Mesenchymal stem cell (in vitro differentiated cells and primary cell): ENCODE measurements around the gene MRPL30.

ENCODE experiments used
- DNase-seq: peaks from one replicate; pipeline ENCODE4 v3.0.0-alpha.2; 2013
- H2AFZ ChIP-seq: one replicate; pipeline ENCODE4 v1.6.1; 2013; ENCODE audit warnings: low read depth, mild to moderate bottlenecking, control low read depth, inconsistent platforms, low read length, moderate library complexity
- H2AK5ac ChIP-seq: 2 replicates; pipeline ENCODE4 v1.6.1; 2013; ENCODE audit warnings: low read length, moderate library complexity, mild to moderate bottlenecking, inconsistent platforms; ENCODE audit not compliant: severe bottlenecking
- H2BK120ac ChIP-seq: one replicate; pipeline ENCODE4 v1.6.1; 2013; ENCODE audit warnings: low read depth, mild to moderate bottlenecking, inconsistent platforms, low read length, moderate library complexity
- H2BK12ac ChIP-seq, 2 experiments: one replicate each; pipeline ENCODE4 v1.6.1; 2013; ENCODE audit warnings: inconsistent platforms in 2 of 2, low read length in 2 of 2, mild to moderate bottlenecking in 2 of 2, moderate library complexity in 2 of 2, control low read depth in 1 of 2
- H2BK15ac ChIP-seq: one replicate; pipeline ENCODE4 v1.6.1; 2013; ENCODE audit warnings: mild to moderate bottlenecking, low read depth, inconsistent platforms; ENCODE audit not compliant: poor library complexity, severe bottlenecking
- H2BK5ac ChIP-seq: 2 replicates; pipeline ENCODE4 v1.6.1; 2013; ENCODE audit warnings: low read depth, mild to moderate bottlenecking, low read length, control low read depth, inconsistent platforms; ENCODE audit not compliant: poor library complexity, severe bottlenecking
- H3K14ac ChIP-seq, 2 experiments: one replicate each; pipeline ENCODE4 v1.6.1; 2013; ENCODE audit warnings: inconsistent platforms in 2 of 2, low read length in 2 of 2, control low read depth in 1 of 2, mild to moderate bottlenecking in 1 of 2, moderate library complexity in 1 of 2
- H3K18ac ChIP-seq, 2 experiments: one replicate each; pipeline ENCODE4 v1.6.1; 2013; ENCODE audit warnings: inconsistent platforms in 2 of 2, low read length in 2 of 2, control low read depth in 1 of 2, low read depth in 1 of 2, mild to moderate bottlenecking in 1 of 2
- H3K23ac ChIP-seq, 2 experiments: one replicate each; pipeline ENCODE4 v1.6.1; 2013; ENCODE audit warnings: inconsistent platforms in 2 of 2, low read length in 2 of 2, mild to moderate bottlenecking in 2 of 2, moderate library complexity in 2 of 2, control low read depth in 1 of 2
- H3K27ac ChIP-seq: 2 replicates; pipeline ENCODE4 v1.5.1; 2013; ENCODE audit warnings: mild to moderate bottlenecking, moderate library complexity, low read length, control low read depth, inconsistent platforms; ENCODE audit not compliant: poor library complexity, severe bottlenecking
- H3K27me3 ChIP-seq, 2 experiments: 2 replicates each; pipeline versions ENCODE4 v1.6.1 to v1.7.0; 2013; ENCODE audit warnings: low read length in 2 of 2, mild to moderate bottlenecking in 2 of 2, moderate library complexity in 2 of 2, control low read depth in 1 of 2, inconsistent platforms in 1 of 2; ENCODE audit not compliant: control insufficient read depth in 1 of 2, insufficient read depth in 1 of 2
- H3K36me3 ChIP-seq, 2 experiments: 2 replicates each; pipeline versions ENCODE4 v1.6.1 to v1.7.0; 2013; ENCODE audit warnings: low read length in 2 of 2, control low read depth in 1 of 2, inconsistent platforms in 1 of 2, low read depth in 1 of 2, mild to moderate bottlenecking in 1 of 2; ENCODE audit not compliant: insufficient read depth in 2 of 2, control insufficient read depth in 1 of 2
- H3K4ac ChIP-seq, 2 experiments: one replicate each; pipeline ENCODE4 v1.6.1; 2013; ENCODE audit warnings: inconsistent platforms in 2 of 2, low read length in 2 of 2, mild to moderate bottlenecking in 2 of 2, moderate library complexity in 2 of 2, control low read depth in 1 of 2, low read depth in 1 of 2
- H3K4me1 ChIP-seq: 2 replicates; pipeline ENCODE4 v1.6.1; 2013; ENCODE audit warnings: low read depth, low read length, control low read depth; ENCODE audit not compliant: control insufficient read depth, insufficient read depth
- H3K4me2 ChIP-seq: 2 replicates; pipeline ENCODE4 v1.6.1; 2013; ENCODE audit warnings: low read length, mild to moderate bottlenecking, inconsistent platforms; ENCODE audit not compliant: poor library complexity, severe bottlenecking
- H3K4me3 ChIP-seq, 2 experiments: 2 replicates each; pipeline versions ENCODE4 v1.5.1 to v1.7.0; 2013; ENCODE audit warnings: low read length in 2 of 2, mild to moderate bottlenecking in 2 of 2, control low read depth in 1 of 2, low read depth in 1 of 2; ENCODE audit not compliant: insufficient read depth in 1 of 2
- H3K79me1 ChIP-seq: replicated peaks from 2 replicates; pipeline ENCODE4 v1.6.1; 2013; ENCODE audit warnings: mild to moderate bottlenecking, control low read depth, low read length, inconsistent platforms; ENCODE audit not compliant: poor library complexity, severe bottlenecking
- H3K9ac ChIP-seq: 2 replicates; pipeline ENCODE4 v1.7.0; 2013; ENCODE audit warnings: mild to moderate bottlenecking, low read length, moderate library complexity
- H3K9me3 ChIP-seq: 2 replicates; pipeline ENCODE4 v1.7.0; 2013; ENCODE audit warnings: mild to moderate bottlenecking, low read length; ENCODE audit not compliant: control insufficient read depth
- H4K8ac ChIP-seq: one replicate; pipeline ENCODE4 v1.6.1; 2013; ENCODE audit warnings: inconsistent platforms, mild to moderate bottlenecking, low read length, moderate library complexity
- H4K91ac ChIP-seq: one replicate; pipeline ENCODE4 v1.6.1; 2013; ENCODE audit warnings: mild to moderate bottlenecking, low read length, inconsistent platforms
- WGBS: methylation state at CpG from one replicate; pipeline ENCODE4 v1.1.7; 2013; ENCODE audit warnings: mixed read lengths; 5-methylcytosine and 5-hydroxymethylcytosine counted together

MRPL30 gene

DNA sequence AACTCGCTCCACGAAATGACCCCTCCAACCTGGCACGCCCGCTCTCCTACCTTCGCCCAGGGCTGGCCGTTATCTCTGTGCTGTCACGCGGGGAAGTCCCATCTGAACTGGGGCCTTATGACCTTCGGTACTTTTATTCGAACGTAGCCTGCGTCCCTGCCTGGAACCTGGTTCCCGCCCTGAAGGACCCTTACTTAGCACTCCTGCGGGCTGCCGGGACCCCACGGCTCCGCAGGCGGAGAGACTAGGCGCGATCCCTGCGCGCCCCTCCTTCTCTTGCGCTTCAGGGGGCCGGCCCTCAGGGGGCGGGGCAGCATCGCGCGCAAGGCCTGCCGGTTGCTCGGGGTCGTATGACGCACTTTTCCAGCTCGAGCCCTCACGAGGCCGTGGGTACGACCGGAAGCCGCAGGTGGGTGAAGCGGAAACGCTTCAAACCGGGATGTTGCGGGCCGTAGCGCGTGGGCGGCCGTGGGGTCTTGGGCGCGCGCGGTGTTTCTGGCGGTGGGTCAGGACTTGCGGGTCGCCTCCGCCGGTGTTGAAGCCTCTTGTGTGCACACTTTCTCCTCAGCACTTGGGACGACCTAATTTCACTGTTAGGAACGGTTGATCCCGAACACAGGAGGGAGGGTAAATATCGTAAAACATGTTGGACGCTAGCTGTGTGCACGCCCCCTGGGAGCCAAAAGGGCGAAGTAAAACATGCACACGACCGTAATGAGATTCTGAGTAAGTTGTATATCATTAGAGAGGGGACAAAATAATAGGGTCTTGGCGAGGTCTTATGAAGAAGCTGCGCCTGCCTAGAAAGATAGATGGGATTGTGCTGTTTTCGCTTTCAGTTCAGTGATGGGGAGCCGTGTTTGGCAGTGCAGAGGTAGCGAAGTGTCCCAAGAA, 26.1 kb upstream of the MRPL30 start, which contains the start of the genes LIPT1 and TSGA10:
TSS of gene LIPT1 (plus strand) at position 325 of the 894 bp plus-strand sequence. CDS start 6,991 bp downstream, outside the sequence.
TSS of gene TSGA10 (minus strand) at position 300 of the 894 bp plus-strand sequence. CDS start 45,503 bp downstream, outside the sequence.
- Histone ChIP-seq H3K4me3 (peak within 1 kb of the TSS; percentile 88 to 98), H3K27ac (peak within 1 kb of the TSS; percentile 64), H3K36me3 (peaks cover 0 to 32% of the 10 kb centered on the region in 2 experiments), H2BK5ac (peak within 1 kb of the TSS; percentile 15), H4K91ac (peak within 1 kb of the TSS; percentile 73), H3K4me1 (peaks cover 2% of the 10 kb centered on the region), H3K18ac (peak within 1 kb of the TSS; percentile 80 to 97), H4K8ac (peak within 1 kb of the TSS; percentile 94), H2BK12ac (peak within 1 kb of the TSS in 1 of 2 experiments; percentile 82), H3K23ac (no peak within 1 kb of the TSS), H2AFZ (peak within 1 kb of the TSS; percentile 96), H3K9me3 (no peaks in the 10 kb centered on the region), H2BK15ac (peak within 1 kb of the TSS; percentile 60), H2BK120ac (no peak within 1 kb of the TSS), H3K4me2 (peak within 1 kb of the TSS; percentile 97), H3K14ac (peak within 1 kb of the TSS in 1 of 2 experiments; percentile 94), H3K4ac (peak within 1 kb of the TSS; percentile 3 to 82), H3K79me1 (peaks cover 18% of the 10 kb centered on the region), H3K9ac (peak within 1 kb of the TSS; percentile 98), H3K27me3 (no peaks in the 10 kb centered on the region), H2AK5ac (peak within 1 kb of the TSS; percentile 9)
- WGBS = under 1% methylated on average over 70 of the region's 70 CpGs
- peak; percentile 91 for DNase-seq

DNA sequence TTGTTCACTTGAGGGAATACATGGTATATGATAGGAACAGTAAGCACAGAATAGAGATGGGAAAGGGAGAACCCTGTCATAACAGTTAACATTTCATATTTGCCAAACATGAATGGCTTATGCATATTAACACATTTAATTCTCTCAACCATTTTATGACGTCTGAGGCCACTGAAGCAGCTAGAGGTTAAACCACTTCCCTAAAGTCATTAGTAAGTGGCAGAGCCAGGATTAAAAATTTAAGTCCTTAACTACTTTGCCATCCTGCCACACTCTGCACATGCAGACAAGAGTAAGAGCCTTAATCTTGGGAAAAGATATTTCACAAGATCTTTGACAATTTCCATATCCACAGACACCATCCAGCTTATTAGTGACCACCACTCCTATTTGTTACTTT, 24.1 kb upstream of the MRPL30 start:
- Histone ChIP-seq H3K23ac (no peak overlapping the region), H2BK120ac (no peak overlapping the region), H2BK12ac (no peak overlapping the region), H3K27me3 (no peaks in the 10 kb centered on the region), H2BK15ac (no peak overlapping the region), H3K79me1 (peaks cover 18% of the 10 kb centered on the region), H3K9ac (no peak overlapping the region), H3K27ac (no peak overlapping the region), H3K18ac (no peak overlapping the region), H2AK5ac (no peak overlapping the region), H2AFZ (no peak overlapping the region), H3K4me1 (peaks cover 2% of the 10 kb centered on the region), H2BK5ac (no peak overlapping the region), H3K4me2 (no peak overlapping the region), H3K9me3 (no peaks in the 10 kb centered on the region), H3K36me3 (peaks cover 0 to 45% of the 10 kb centered on the region in 2 experiments), H3K14ac (no peak overlapping the region), H3K4me3 (no peak overlapping the region), H3K4ac (no peak overlapping the region), H4K91ac (no peak overlapping the region), H4K8ac (no peak overlapping the region)
- 85% methylated on average over 1 of the region's 1 CpG for WGBS
- no peak for DNase-seq

GRCh38 chr2:99158599-99158998, 22.4 kb upstream of the MRPL30 start:
- Histone ChIP-seq H3K9me3 (no peaks in the 10 kb centered on the region), H3K27ac (no peak overlapping the region), H2BK15ac (no peak overlapping the region), H3K27me3 (no peaks in the 10 kb centered on the region), H2BK12ac (no peak overlapping the region), H3K4ac (no peak overlapping the region), H3K18ac (no peak overlapping the region), H2AFZ (no peak overlapping the region), H2BK120ac (no peak overlapping the region), H3K36me3 (peaks cover 0 to 56% of the 10 kb centered on the region in 2 experiments), H3K14ac (no peak overlapping the region), H3K79me1 (peaks cover 13% of the 10 kb centered on the region), H3K4me2 (no peak overlapping the region), H4K91ac (no peak overlapping the region), H2BK5ac (no peak overlapping the region), H3K4me3 (no peak overlapping the region), H3K9ac (no peak overlapping the region), H2AK5ac (no peak overlapping the region), H3K23ac (no peak overlapping the region), H3K4me1 (peaks cover 2% of the 10 kb centered on the region), H4K8ac (no peak overlapping the region)
- DNase-seq = no peak
- WGBS = 100% methylated on average over 5 of the region's 5 CpGs

DNA sequence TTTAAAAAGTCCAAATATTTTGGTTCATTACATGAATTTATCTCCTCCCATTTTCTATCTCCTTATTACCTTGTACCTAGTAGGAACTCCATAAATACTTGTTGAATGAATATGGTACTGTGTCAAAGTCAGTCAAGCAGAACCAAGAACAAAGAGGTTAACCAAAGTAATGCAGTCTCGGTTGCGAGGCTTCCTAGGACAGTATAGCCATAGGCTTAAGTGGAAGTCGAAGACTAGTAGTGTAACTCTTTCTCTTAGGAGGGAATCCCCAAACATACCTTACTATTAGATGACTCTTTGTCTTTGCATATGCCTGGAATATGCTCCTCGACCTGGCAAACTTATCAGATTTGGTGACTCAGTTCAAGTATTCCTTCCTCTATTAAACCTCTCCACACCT, 21.4 kb upstream of the MRPL30 start:
- Histone ChIP-seq H3K18ac (no peak overlapping the region), H2BK5ac (no peak overlapping the region), H3K9ac (no peak overlapping the region), H2AK5ac (no peak overlapping the region), H3K4me2 (no peak overlapping the region), H2AFZ (no peak overlapping the region), H3K23ac (no peak overlapping the region), H3K27me3 (no peaks in the 10 kb centered on the region), H3K4ac (no peak overlapping the region), H3K36me3 (peaks cover 0 to 61% of the 10 kb centered on the region in 2 experiments), H2BK12ac (no peak overlapping the region), H3K79me1 (peaks cover 10% of the 10 kb centered on the region), H3K4me1 (no peaks in the 10 kb centered on the region), H3K4me3 (no peak overlapping the region), H4K8ac (no peak overlapping the region), H3K27ac (no peak overlapping the region), H2BK15ac (no peak overlapping the region), H4K91ac (no peak overlapping the region), H3K9me3 (no peaks in the 10 kb centered on the region), H3K14ac (no peak overlapping the region), H2BK120ac (no peak overlapping the region)
- DNase-seq = no peak
- 100% methylated on average over 4 of the region's 4 CpGs for WGBS
